GM21717 (cell line): Measurements from ENCODE around the gene TMPRSS7.
"Not testable (repeated sequence)": the region's sequence is repeated elsewhere in the genome, so short reads cannot be mapped to it uniquely, and the experiment has no call there.

Experiments used
- ATAC-seq: cut with Tn5 transposase; IDR thresholded peaks from one replicate; pipeline ENCODE4 v1.9.1; 2021; ENCODE audit warnings: mild to moderate bottlenecking, moderate library complexity; ENCODE audit not compliant: unreplicated experiment

Gene TMPRSS7

GRCh38 chr3:112056451-112056929, 22.0 kb downstream of the TMPRSS7 start:
- ATAC-seq: no peak

- ATAC-seq: no peak
Observed at GRCh38 chr3:112059497-112059896, 25.0 kb downstream of the TMPRSS7 start.

- ATAC-seq: no peak
Observed at GRCh38 chr3:112061152-112061551, 26.6 kb downstream of the TMPRSS7 start.

- ATAC-seq: not testable (repeated sequence)
Observed at GRCh38 chr3:112072387-112073060, 38.0 kb downstream of the TMPRSS7 start.

GRCh38 chr3:112074006-112074405, 39.5 kb downstream of the TMPRSS7 start:
- no peak for ATAC-seq

- peak; percentile 88 for ATAC-seq
Observed at GRCh38 chr3:112074616-112075497, 40.3 kb downstream of the TMPRSS7 start.

- no peak for ATAC-seq
Observed at GRCh38 chr3:112078125-112079083, 43.9 kb downstream of the TMPRSS7 start.

GRCh38 chr3:112083239-112083638, 48.7 kb downstream of the TMPRSS7 start:
- no peak for ATAC-seq

- ATAC-seq: no peak
Observed at GRCh38 chr3:112084980-112085705, 50.6 kb downstream of the TMPRSS7 start.

GRCh38 chr3:112085735-112086075, 51.2 kb downstream of the TMPRSS7 start:
- no peak for ATAC-seq

GRCh38 chr3:112086076-112086854, 51.7 kb downstream of the TMPRSS7 start, which contains the start of gene C3orf52:
C3orf52 (plus strand) TSS chr3:112086389; CDS start chr3:112086408, 19 bp downstream.
- peak; percentile 88 for ATAC-seq

- ATAC-seq: no peak
Observed at GRCh38 chr3:112086875-112087524, 52.5 kb downstream of the TMPRSS7 start.

- ATAC-seq: no peak
Observed at GRCh38 chr3:112087746-112088145, 53.2 kb downstream of the TMPRSS7 start.

- no peak for ATAC-seq
Observed at GRCh38 chr3:112088944-112089343, 54.4 kb downstream of the TMPRSS7 start.

- no peak for ATAC-seq
Observed at GRCh38 chr3:112089956-112090886, 55.7 kb downstream of the TMPRSS7 start.

- no peak for ATAC-seq
Observed at GRCh38 chr3:112090887-112091586, 56.5 kb downstream of the TMPRSS7 start.

GRCh38 chr3:112092496-112093179, 58.1 kb downstream of the TMPRSS7 start:
- no peak for ATAC-seq
